OCI-LY1 (cell line): ENCODE data around the gene RNASEH1.

Experiments used
- H2AFZ ChIP-seq: fragments of 200-600 bp; sonication (generic), shearing (Covaris generic); 2 replicates; pipeline ENCODE4 v1.6.0; 2014; ENCODE audit warnings: antibody characterized with exemption, mild to moderate bottlenecking, low read length
- H3F3A ChIP-seq: fragments of 200-600 bp; sonication (generic), shearing (Covaris generic); 2 replicates; pipeline ENCODE4 v1.6.0; 2014; ENCODE audit warnings: mild to moderate bottlenecking, antibody characterized with exemption, low read length, moderate library complexity; ENCODE audit not compliant: insufficient read depth
- H3K27ac ChIP-seq: fragments of 200-600 bp; sonication (generic); 2 replicates; pipeline ENCODE4 v1.5.1; 2014; ENCODE audit warnings: low read length, mixed run types, mild to moderate bottlenecking, low read depth; ENCODE audit not compliant: poor library complexity, severe bottlenecking
- H3K27me3 ChIP-seq: fragments of 200-600 bp; sonication (generic); 2 replicates; pipeline ENCODE4 v1.6.0; 2014; ENCODE audit warnings: antibody characterized with exemption, mild to moderate bottlenecking, low read length, moderate library complexity; ENCODE audit not compliant: insufficient read depth
- H3K36me3 ChIP-seq: fragments of 200-600 bp; sonication (generic); 2 replicates; pipeline ENCODE4 v1.6.1; 2014; ENCODE audit warnings: mild to moderate bottlenecking, antibody characterized with exemption, low read length, moderate library complexity, mixed read lengths; ENCODE audit not compliant: insufficient read depth
- H3K4me1 ChIP-seq: fragments of 200-600 bp; sonication (generic); 2 replicates; pipeline ENCODE4 v1.5.1; 2014; ENCODE audit warnings: mild to moderate bottlenecking, low read length, moderate library complexity; ENCODE audit not compliant: insufficient read depth, severe bottlenecking
- H3K4me2 ChIP-seq: fragments of 200-600 bp; sonication (generic), shearing (Covaris generic); 2 replicates; pipeline ENCODE4 v1.6.1; 2014; ENCODE audit warnings: low read length
- H3K4me3 ChIP-seq: fragments of 200-600 bp; sonication (generic); 2 replicates; pipeline ENCODE4 v1.5.1; 2014; ENCODE audit warnings: low read length, low read depth, mild to moderate bottlenecking, mixed read lengths; ENCODE audit not compliant: poor library complexity, severe bottlenecking
- H3K79me2 ChIP-seq: fragments of 200-600 bp; shearing (Covaris generic); 2 replicates; pipeline ENCODE4 v1.6.1; 2016; ENCODE audit warnings: mixed run types, low read length, mixed read lengths; ENCODE audit not compliant: insufficient read depth
- H3K9ac ChIP-seq: fragments of 200-600 bp; sonication (generic), shearing (Covaris generic); 2 replicates; pipeline ENCODE4 v1.6.1; 2014; ENCODE audit warnings: mild to moderate bottlenecking, low read length, mixed read lengths
- H3K9me2 ChIP-seq: fragments of 200-600 bp; sonication (generic), shearing (Covaris generic); 2 replicates; pipeline ENCODE4 v1.6.1; 2014; ENCODE audit warnings: low read depth, mild to moderate bottlenecking, low read length, mixed read lengths
- H3K9me3 ChIP-seq: fragments of 200-600 bp; shearing (Covaris generic); 2 replicates; pipeline ENCODE4 v1.6.1; 2014; ENCODE audit warnings: low read length, mixed read lengths
- H4K20me1 ChIP-seq: fragments of 200-600 bp; sonication (generic), shearing (Covaris generic); 2 replicates; pipeline ENCODE4 v1.6.0; 2016; ENCODE audit warnings: mild to moderate bottlenecking, low read length; ENCODE audit not compliant: insufficient read depth
- CTCF ChIP-seq: fragments of 200-600 bp; sonication (generic), shearing (Covaris generic); IDR thresholded peaks from 2 replicates; pipeline ENCODE4 v1.5.1; 2017; ENCODE audit warnings: mild to moderate bottlenecking, antibody characterized with exemption, low read length, moderate library complexity, mixed read lengths
- EZH2 ChIP-seq: fragments of 200-600 bp; sonication (generic), shearing (Covaris generic); IDR thresholded peaks from 2 replicates; pipeline ENCODE4 v1.8.0; 2017; ENCODE audit warnings: borderline replicate concordance, mixed run types, mild to moderate bottlenecking, antibody characterized with exemption, low read length, moderate library complexity, mixed read lengths

RNASEH1 gene

GRCh38 chr2:3575534-3576262, 17.6 kb upstream of the RNASEH1 start:
- H3K9me3 ChIP-seq = no peaks in the 10 kb centered on the region
- H2AFZ ChIP-seq = no peak overlapping the region
- peaks cover 6% of the 10 kb centered on the region; the same call in 1 of the 2 replicates for H3F3A ChIP-seq
- no peaks in the 10 kb centered on the region for H3K27me3 ChIP-seq
- peak overlapping the region; percentile 82 for H3K4me2 ChIP-seq
- H3K4me1 ChIP-seq = peaks cover 46% of the 10 kb centered on the region
- 0 out of 2 replicates have a peak, but pooled peaks cover 3% of the 10 kb centered on the region for H4K20me1 ChIP-seq
- H3K9ac ChIP-seq = peak overlapping the region; percentile 94
- H3K9me2 ChIP-seq = no peaks in the 10 kb centered on the region
- peaks cover 38% of the 10 kb centered on the region for H3K79me2 ChIP-seq
- TF ChIP-seq CTCF (no peak), EZH2 (no peak)
- H3K27ac ChIP-seq = peak overlapping the region; percentile 67
- H3K4me3 ChIP-seq = peak overlapping the region; percentile 96
- H3K36me3 ChIP-seq = peaks cover 53% of the 10 kb centered on the region

- peak overlapping the region; percentile 96 for H3K4me3 ChIP-seq
- TF ChIP-seq CTCF (no peak), EZH2 (no peak)
- H3F3A ChIP-seq = peaks cover 6% of the 10 kb centered on the region; the same call in 1 of the 2 replicates
- H3K36me3 ChIP-seq = peaks cover 38% of the 10 kb centered on the region
- H2AFZ ChIP-seq = no peak overlapping the region
- H3K9me2 ChIP-seq = no peaks in the 10 kb centered on the region
- H3K9me3 ChIP-seq = no peaks in the 10 kb centered on the region
- no peak overlapping the region for H3K27ac ChIP-seq
- peaks cover 50% of the 10 kb centered on the region for H3K4me1 ChIP-seq
- 0 out of 2 replicates have a peak, but pooled peaks cover 3% of the 10 kb centered on the region for H4K20me1 ChIP-seq
- no peak overlapping the region for H3K9ac ChIP-seq
- H3K4me2 ChIP-seq = 0 out of 2 replicates have a peak overlapping the region, but pooled peaks have one; percentile 66
- H3K79me2 ChIP-seq = peaks cover 37% of the 10 kb centered on the region
- H3K27me3 ChIP-seq = no peaks in the 10 kb centered on the region
Observed at GRCh38 chr2:3574155-3574554, 16.0 kb upstream of the RNASEH1 start.

GRCh38 chr2:3572620-3573019, 14.5 kb upstream of the RNASEH1 start:
- Histone ChIP-seq H3F3A (peaks cover 4% of the 10 kb centered on the region; the same call in 1 of the 2 replicates), H3K4me3 (no peak overlapping the region), H3K27ac (no peak overlapping the region), H4K20me1 (no peaks in the 10 kb centered on the region), H3K9me3 (no peaks in the 10 kb centered on the region), H3K9me2 (no peaks in the 10 kb centered on the region), H2AFZ (no peak overlapping the region), H3K4me1 (peaks cover 35% of the 10 kb centered on the region), H3K27me3 (no peaks in the 10 kb centered on the region), H3K79me2 (peaks cover 21% of the 10 kb centered on the region), H3K9ac (peak overlapping the region; percentile 25), H3K36me3 (peaks cover 23% of the 10 kb centered on the region), H3K4me2 (no peak overlapping the region)
- TF ChIP-seq EZH2 (no peak), CTCF (peak; percentile 12; the same call in 1 of the 2 replicates)
